ENCODE results near the gene RASSF5.

- TF ChIP-seq CTCF (IDR thresholded peaks at IDR 0.05) (no peak), EZH2 (IDR thresholded peaks at IDR 0.05; ENCODE audit: borderline replicate concordance, insufficient read depth, low read depth, low read length, poor library complexity, severe bottlenecking) (no peak)
These were observed 14.5 kb downstream of the RASSF5 start for GRCh38 chr1:206521694-206522402.

Measured in B cell (primary cell).